Glutamatergic neuron (in vitro differentiated cells): ENCODE results near the gene CHTOP. TPM values are rescaled to one million over a fixed set of nuclear protein-coding genes. Genes with fewer than 3 reads are reported as not detected.

ENCODE experiments used
- DNase-seq: peaks from one replicate; pipeline ENCODE4 v3.0.0; 2022
- H3K27ac Mint-ChIP-seq: one replicate; pipeline ENCODE4 v1.8.0; 2020; ENCODE audit warnings: mild to moderate bottlenecking, mixed read lengths, inconsistent platforms; ENCODE audit not compliant: unreplicated experiment
- H3K27me3 Mint-ChIP-seq: one replicate; pipeline ENCODE4 v1.8.0; 2020; ENCODE audit warnings: mild to moderate bottlenecking, moderate library complexity, mixed read lengths, inconsistent platforms; ENCODE audit not compliant: unreplicated experiment
- H3K36me3 Mint-ChIP-seq: one replicate; pipeline ENCODE4 v1.8.0; 2020; ENCODE audit warnings: mild to moderate bottlenecking, mixed read lengths, inconsistent platforms; ENCODE audit not compliant: unreplicated experiment
- H3K4me1 Mint-ChIP-seq: one replicate; pipeline ENCODE4 v1.8.0; 2020; ENCODE audit warnings: mild to moderate bottlenecking, low read depth, mixed read lengths, inconsistent platforms; ENCODE audit not compliant: unreplicated experiment
- H3K4me3 Mint-ChIP-seq: one replicate; pipeline ENCODE4 v1.8.0; 2020; ENCODE audit warnings: mild to moderate bottlenecking, mixed read lengths, inconsistent platforms; ENCODE audit not compliant: unreplicated experiment
- H3K9me3 Mint-ChIP-seq: one replicate; pipeline ENCODE4 v1.8.0; 2020; ENCODE audit warnings: mild to moderate bottlenecking, moderate library complexity, mixed read lengths, inconsistent platforms; ENCODE audit not compliant: unreplicated experiment
- microRNA-seq: library from miRNA; unstranded; fragments of <30 nt; microRNA quantifications from one replicate; pipeline ENCODE4, GENCODE V29; 2020; ENCODE audit not compliant: unreplicated experiment
- total RNA-seq: library from RNA; stranded (reverse); fragmentation: NEBNext Ultra II Directional; extraction: Animal tissue kit (Norgen Biotek cat#: 25700); gene quantifications from one replicate; pipeline ENCODE4 v1.2.1, GENCODE V29; 2021; ENCODE audit not compliant: unreplicated experiment
- TF ChIP-seq, protein P1 (sequence below): fragments of 200-600 bp; sonication (generic); IDR thresholded peaks from one replicate; pipeline ENCODE4 v1.5.0; 2021; ENCODE audit not compliant: partially characterized antibody, unreplicated experiment

Gene CHTOP
- total RNA-seq, 1 donor from 2014 or later, result 84.7 TPM

DNA sequence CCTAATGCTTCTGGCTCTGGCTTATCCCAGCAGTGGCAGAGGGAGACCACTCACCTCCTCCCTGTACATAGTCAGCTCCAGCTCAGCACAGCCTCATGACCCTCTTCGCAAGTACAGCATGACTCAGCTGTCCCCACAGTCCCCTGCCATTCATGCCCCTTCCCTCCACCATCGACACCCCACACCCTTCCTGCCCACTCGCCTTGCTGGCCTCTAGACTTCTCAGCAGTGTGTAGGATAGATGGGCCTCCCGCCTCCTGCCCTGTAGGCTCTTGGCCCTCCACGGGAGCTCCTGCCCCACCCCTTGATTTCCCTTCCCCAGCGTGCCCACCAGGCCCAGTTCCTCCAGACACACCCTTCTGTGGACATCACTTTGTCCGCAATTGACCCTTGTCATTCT is 54.4 kb downstream of the CHTOP start:
- peaks cover 10% of the 10 kb centered on the region for H3K27me3 Mint-ChIP-seq
- H3K9me3 Mint-ChIP-seq, result peaks cover 2% of the 10 kb centered on the region
- no peak overlapping the region for H3K4me3 Mint-ChIP-seq
- H3K27ac Mint-ChIP-seq, result no peak overlapping the region
- DNase-seq, result no peak
- H3K4me1 Mint-ChIP-seq, result no peaks in the 10 kb centered on the region
- no peaks in the 10 kb centered on the region for H3K36me3 Mint-ChIP-seq
- TF ChIP-seq, protein P1, sequence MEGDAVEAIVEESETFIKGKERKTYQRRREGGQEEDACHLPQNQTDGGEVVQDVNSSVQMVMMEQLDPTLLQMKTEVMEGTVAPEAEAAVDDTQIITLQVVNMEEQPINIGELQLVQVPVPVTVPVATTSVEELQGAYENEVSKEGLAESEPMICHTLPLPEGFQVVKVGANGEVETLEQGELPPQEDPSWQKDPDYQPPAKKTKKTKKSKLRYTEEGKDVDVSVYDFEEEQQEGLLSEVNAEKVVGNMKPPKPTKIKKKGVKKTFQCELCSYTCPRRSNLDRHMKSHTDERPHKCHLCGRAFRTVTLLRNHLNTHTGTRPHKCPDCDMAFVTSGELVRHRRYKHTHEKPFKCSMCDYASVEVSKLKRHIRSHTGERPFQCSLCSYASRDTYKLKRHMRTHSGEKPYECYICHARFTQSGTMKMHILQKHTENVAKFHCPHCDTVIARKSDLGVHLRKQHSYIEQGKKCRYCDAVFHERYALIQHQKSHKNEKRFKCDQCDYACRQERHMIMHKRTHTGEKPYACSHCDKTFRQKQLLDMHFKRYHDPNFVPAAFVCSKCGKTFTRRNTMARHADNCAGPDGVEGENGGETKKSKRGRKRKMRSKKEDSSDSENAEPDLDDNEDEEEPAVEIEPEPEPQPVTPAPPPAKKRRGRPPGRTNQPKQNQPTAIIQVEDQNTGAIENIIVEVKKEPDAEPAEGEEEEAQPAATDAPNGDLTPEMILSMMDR, result no peak

DNA sequence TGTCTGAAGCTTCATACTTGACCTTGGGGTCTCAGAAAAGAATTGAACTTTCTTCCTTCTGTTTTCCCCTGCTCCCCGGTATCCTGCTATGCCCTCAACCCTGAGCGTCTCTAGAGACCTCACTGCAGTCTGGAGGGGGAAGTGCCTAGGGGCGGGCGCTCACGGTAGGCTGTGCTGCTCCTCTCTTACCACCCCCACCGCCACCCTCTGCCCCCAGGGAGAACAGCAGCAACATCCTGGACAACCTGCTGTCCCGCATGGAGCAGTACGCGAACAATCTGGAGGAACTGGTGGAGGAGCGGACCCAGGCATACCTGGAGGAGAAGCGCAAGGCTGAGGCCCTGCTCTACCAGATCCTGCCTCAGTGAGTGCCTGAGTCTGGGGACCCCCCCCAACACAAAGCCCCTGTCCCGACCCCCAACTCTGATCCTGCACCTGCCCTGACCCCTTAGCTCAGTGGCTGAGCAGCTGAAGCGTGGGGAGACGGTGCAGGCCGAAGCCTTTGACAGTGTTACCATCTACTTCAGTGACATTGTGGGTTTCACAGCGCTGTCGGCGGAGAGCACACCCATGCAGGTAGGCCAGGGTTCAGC is 55.0 kb downstream of the CHTOP start:
- no peak overlapping the region for H3K4me3 Mint-ChIP-seq
- peaks cover 10% of the 10 kb centered on the region for H3K27me3 Mint-ChIP-seq
- TF ChIP-seq, protein P1, result no peak
- no peak for DNase-seq
- no peaks in the 10 kb centered on the region for H3K4me1 Mint-ChIP-seq
- H3K9me3 Mint-ChIP-seq, result peaks cover 2% of the 10 kb centered on the region
- H3K36me3 Mint-ChIP-seq, result no peaks in the 10 kb centered on the region
- H3K27ac Mint-ChIP-seq, result no peak overlapping the region

DNA sequence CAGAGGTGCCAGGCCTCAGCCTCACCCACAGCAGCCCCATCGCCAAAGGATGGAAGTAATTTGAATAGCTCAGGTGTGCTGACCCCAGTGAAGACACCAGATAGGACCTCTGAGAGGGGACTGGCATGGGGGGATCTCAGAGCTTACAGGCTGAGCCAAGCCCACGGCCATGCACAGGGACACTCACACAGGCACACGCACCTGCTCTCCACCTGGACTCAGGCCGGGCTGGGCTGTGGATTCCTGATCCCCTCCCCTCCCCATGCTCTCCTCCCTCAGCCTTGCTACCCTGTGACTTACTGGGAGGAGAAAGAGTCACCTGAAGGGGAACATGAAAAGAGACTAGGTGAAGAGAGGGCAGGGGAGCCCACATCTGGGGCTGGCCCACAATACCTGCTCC is 59.6 kb downstream of the CHTOP start:
- no peaks in the 10 kb centered on the region for H3K9me3 Mint-ChIP-seq
- H3K27ac Mint-ChIP-seq, result no peak overlapping the region
- DNase-seq, result no peak
- no peaks in the 10 kb centered on the region for H3K36me3 Mint-ChIP-seq
- H3K27me3 Mint-ChIP-seq, result peaks cover 3% of the 10 kb centered on the region
- peaks cover 2% of the 10 kb centered on the region for H3K4me1 Mint-ChIP-seq
- H3K4me3 Mint-ChIP-seq, result no peak overlapping the region
- TF ChIP-seq, protein P1, result no peak

Small RNA genes lying within 50 kb of the gene (microRNA-seq; reads per million reads assigned to microRNA genes)
- not detected for gene MIR8083

Other genes with a start within 250 kb of the CHTOP start
- gene S100A8, start 243.0 kb upstream of the CHTOP start, total RNA-seq, result not detected
- not detected for gene S100A7A, start 217.5 kb upstream of the CHTOP start, total RNA-seq
- not detected for gene S100A7, start 173.4 kb upstream of the CHTOP start, total RNA-seq
- gene S100A6, start 98.1 kb upstream of the CHTOP start, total RNA-seq, result 41.9 TPM
- not detected for gene S100A5, start 93.1 kb upstream of the CHTOP start, total RNA-seq
- gene S100A4, start 88.3 kb upstream of the CHTOP start, total RNA-seq, result 4.7 TPM
- not detected for gene S100A3, start 84.8 kb upstream of the CHTOP start, total RNA-seq
- gene S100A2, start 68.2 kb upstream of the CHTOP start, total RNA-seq, result 1.1 TPM
- 1.1 TPM for gene S100A16, start 20.9 kb upstream of the CHTOP start, total RNA-seq
- gene S100A14, start 17.7 kb upstream of the CHTOP start, total RNA-seq, result not detected
- 92.8 TPM for gene S100A13, start 6.6 kb upstream of the CHTOP start, total RNA-seq
- 35.4 TPM for gene S100A1, start 5.6 kb upstream of the CHTOP start, total RNA-seq
- gene SNAPIN, start 24.6 kb downstream of the CHTOP start, total RNA-seq, result 30.8 TPM
- gene ILF2, start 36.9 kb downstream of the CHTOP start, total RNA-seq, result 221 TPM
- not detected for gene NPR1, start 44.6 kb downstream of the CHTOP start, total RNA-seq
- 56.7 TPM for gene INTS3, start 94.0 kb downstream of the CHTOP start, total RNA-seq
- gene SLC27A3, start 141.3 kb downstream of the CHTOP start, total RNA-seq, result 10.8 TPM